Lower leg skin (tissue), 3 donors: ENCODE measurements around the gene MIER3.

Experiments
- POLR2A ChIP-seq, 2 donors: fragments of 450-650 bp; IDR thresholded peaks; one replicate each; pipeline ENCODE4 v1.6.1; 2016 to 2017; ENCODE audit warnings: antibody characterized with exemption in 2 of 2, mild to moderate bottlenecking in 1 of 2, moderate library complexity in 1 of 2
- TF ChIP-seq, protein P1 (sequence below), 3 donors: fragments of 450-650 bp; IDR thresholded peaks; one replicate each; pipeline ENCODE4 v1.5.1; 2016; ENCODE audit warnings: antibody characterized with exemption in 3 of 3, mild to moderate bottlenecking in 3 of 3, moderate library complexity in 2 of 3

DNA sequence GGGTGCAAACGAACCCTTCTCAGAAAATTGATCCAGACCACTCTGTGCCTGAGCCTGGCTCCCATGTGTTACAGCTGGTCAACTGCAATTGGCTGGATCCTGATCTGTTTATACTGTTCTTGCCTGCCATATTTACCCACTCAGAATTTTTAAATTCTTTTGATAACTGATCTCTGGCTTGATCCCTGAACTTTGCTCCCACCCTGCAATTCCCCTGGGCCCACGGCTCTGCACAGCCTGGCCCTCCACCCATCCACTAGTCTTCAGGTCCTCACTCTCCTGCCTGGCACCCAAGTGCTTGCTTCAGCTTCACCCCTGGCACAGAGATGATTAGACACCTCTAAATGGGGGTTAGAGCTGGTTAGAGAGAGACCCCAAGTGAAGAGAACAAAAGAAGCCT lies 25.9 kb upstream of the MIER3 start:
- TF ChIP-seq POLR2A (IDR thresholded peaks at IDR 0.05) = no peak
- TF ChIP-seq, protein P1, sequence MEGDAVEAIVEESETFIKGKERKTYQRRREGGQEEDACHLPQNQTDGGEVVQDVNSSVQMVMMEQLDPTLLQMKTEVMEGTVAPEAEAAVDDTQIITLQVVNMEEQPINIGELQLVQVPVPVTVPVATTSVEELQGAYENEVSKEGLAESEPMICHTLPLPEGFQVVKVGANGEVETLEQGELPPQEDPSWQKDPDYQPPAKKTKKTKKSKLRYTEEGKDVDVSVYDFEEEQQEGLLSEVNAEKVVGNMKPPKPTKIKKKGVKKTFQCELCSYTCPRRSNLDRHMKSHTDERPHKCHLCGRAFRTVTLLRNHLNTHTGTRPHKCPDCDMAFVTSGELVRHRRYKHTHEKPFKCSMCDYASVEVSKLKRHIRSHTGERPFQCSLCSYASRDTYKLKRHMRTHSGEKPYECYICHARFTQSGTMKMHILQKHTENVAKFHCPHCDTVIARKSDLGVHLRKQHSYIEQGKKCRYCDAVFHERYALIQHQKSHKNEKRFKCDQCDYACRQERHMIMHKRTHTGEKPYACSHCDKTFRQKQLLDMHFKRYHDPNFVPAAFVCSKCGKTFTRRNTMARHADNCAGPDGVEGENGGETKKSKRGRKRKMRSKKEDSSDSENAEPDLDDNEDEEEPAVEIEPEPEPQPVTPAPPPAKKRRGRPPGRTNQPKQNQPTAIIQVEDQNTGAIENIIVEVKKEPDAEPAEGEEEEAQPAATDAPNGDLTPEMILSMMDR (IDR thresholded peaks at IDR 0.05) = no peak
